NCI-H1417 (cell line): ENCODE results near the gene RILPL1.
A peak's percentile ranks its signal among the peaks of the same experiment; 100 is the strongest.
"Not testable (repeated sequence)": the region's sequence is repeated elsewhere in the genome, so short reads cannot be mapped to it uniquely, and the experiment has no call there.

ENCODE experiments used
- DNase-seq, 3 experiments: peaks; one replicate each; lab custom pipeline; 2025; lab: John Stamatoyannopoulos, UW

RILPL1 gene

GRCh38 chr12:123533672-123534643 lies at the start of gene RILPL1:
Gene RILPL1, minus strand, starts transcription at chr12:123533719. Its CDS starts 237 bp downstream, at chr12:123533482.
- peak; percentile 14 to 64 (median 62) for DNase-seq

DNA sequence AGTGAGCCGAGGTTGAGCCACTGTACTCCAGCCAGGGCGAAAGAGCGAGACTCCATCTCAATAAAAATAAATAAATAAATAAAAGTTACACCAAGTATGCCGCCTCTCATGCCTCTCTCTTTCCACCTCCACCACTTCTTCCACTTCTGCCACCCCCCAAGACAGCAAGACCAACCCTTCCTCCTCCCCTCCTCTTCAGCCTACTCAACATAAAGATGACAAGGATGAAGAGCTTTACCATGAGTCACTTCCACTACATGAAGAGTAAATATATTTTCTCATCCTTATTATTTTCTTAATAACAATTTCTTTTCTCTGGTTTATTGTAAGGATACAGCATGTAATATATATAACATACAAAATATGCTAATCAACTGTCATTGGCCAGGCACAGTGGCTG lies 47.3 kb upstream of the RILPL1 start:
- no peak for DNase-seq

DNA sequence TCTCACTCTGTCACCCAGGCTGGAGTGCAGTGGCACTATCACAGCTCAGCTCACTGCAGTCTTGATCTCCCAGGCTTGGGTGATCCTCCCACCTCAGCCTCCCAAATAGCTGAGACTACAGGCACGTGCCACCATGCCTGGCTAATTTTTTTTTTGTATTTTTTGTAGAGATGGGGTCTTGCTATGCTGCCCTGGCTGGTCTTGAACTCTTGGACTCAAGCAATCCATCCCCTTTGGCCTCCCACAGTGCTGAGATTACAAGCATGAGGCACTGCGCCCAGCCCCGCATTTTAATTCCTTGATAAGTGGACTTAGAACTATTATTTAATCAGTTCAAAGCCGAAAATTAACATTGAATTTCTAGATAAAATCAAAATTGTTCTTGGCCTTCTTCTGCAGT lies 45.3 kb upstream of the RILPL1 start:
- not testable (repeated sequence) for DNase-seq

GRCh38 chr12:123578243-123578642 lies 44.7 kb upstream of the RILPL1 start:
- no peak for DNase-seq

DNA sequence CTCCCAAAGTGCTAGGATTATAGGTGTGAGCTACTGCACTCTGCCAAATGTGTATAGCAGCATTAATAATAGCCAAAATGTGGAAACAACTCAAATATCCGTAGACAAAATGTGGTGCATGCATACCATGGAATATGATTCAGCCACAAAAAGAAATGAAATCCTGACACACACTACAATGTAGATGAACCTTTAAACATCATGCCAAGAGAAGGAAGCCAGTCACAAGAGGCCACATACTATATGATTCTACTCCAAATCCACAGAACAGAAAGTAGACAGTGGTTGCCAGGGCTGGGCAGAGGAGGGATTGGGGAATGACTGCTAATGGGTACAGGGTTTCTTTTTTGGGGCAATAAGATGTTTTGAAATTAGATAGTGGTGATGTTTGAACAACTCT lies 43.1 kb upstream of the RILPL1 start:
- no peak for DNase-seq

DNA sequence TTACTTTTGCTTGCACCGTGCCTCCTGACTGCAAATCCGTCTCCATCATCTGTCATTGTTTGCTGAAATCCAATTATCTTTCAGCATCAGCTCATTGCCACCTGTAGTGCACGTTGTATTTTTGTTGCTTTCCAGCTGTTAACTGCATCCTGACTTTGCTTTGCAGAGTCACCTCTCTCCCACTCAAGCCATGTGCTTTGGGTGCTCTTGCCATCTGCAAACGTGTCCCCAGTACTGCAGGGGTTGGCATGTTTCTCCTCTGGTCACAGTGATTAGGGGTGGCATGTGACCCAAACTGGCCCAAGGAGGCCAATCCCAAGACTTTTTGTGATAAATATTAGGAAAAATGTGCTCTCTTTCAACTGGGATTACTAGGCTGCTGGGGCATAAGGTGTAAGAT lies 40.4 kb upstream of the RILPL1 start:
- no peak for DNase-seq

DNA sequence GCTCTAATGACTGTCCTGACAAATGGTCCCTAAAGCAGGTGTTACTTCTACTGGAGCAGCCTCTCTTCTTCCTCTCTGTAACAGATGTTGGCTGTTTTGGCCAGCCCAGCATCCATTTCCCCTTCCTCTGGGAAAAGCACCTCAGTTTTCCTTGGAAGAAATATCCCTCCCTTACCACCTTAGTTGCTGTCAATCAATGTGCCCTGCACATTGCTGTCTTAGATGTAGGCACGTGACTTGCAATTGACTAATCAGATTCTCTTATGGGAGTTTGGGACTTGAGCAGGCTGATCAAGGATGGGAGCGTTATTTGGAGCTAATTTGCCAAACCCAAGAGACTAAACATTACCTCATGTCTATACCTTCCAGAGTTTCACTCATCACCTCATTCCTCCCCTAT lies 38.9 kb upstream of the RILPL1 start:
- DNase-seq, result no peak

DNA sequence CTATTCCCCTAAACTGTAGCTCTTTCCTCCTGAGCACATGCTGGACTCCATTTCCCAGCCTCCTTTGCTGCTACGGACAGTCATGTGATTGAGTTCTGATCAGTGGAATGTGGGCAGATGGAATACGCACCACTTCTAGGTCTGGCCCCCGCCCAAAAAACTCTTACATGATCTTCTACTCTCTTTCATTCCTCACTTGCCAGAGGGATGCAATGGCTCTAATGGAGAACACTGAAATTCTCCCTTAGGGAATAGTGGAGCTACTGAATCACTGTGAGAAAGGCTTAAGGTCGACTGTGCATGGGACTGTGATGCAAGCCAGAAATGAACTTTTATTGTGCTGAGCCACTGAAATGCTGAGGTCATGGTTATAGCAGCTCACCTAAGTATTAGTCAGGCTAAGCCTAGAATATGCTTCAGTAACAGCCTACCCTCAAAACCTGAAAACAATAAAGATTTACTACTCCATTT lies 37.9 kb upstream of the RILPL1 start:
- peak in 1 of 3 experiments; percentile 9 for DNase-seq

DNA sequence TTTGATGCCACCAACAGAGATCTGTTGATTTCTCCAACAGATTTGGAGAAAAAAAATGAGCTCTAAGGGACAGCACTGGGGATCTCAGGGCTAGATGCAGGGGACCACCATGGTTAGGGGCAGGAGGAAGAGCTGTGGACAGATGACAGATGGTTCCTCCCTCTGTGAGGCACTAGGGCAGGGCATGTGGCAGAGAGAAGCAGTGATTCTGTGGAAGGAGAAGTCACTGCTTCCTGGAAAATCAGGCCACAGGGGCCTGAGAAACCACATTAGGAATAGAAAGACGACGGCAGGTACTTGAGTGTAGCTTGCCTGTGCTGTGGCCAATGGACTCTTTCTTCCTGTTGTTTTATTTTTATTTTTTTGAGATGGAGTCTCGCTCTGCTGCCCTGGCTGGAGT lies 25.9 kb upstream of the RILPL1 start:
- DNase-seq, result no peak

DNA sequence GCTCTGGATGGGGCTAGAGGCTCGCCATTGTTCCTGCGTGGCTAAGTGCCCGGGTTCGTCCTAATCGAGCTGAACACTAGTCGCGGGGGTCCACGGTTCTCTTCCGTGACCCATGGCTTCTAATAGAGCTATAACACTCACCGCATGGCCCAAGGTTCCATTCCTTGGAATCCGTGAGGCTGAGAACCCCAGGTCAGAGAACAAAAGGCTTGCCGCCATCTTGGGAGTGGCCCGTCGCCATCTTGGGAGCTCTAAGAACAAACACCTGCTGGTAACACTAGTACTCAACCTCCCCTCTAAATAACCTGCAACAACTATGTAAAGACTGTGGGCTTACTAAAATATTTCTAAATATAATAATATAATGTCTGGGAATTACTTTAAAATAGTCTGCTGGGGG lies 25.0 kb upstream of the RILPL1 start:
- not testable (repeated sequence) for DNase-seq

- not testable (repeated sequence) for DNase-seq
Measured at GRCh38 chr12:123554843-123555242, 21.3 kb upstream of the RILPL1 start.

DNA sequence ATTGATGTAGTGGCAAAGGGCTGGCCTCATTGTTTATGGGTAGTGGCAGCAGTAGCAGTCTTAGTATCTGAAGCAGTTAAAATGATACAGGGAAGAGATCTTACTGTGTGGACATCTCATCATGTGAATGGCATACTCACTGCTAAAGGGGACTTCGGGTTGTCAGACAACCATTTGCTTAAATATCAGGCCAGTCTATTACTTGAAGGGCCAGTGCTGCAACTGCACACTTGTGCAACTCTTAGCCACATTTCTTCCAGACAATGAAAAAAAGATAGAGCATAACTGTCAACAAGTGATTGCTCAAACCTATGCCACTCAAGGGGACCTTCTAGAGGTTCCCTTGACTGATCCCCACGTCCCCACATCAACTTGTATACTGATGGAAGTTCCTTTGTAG lies 20.6 kb upstream of the RILPL1 start:
- DNase-seq, result not testable (repeated sequence)

DNA sequence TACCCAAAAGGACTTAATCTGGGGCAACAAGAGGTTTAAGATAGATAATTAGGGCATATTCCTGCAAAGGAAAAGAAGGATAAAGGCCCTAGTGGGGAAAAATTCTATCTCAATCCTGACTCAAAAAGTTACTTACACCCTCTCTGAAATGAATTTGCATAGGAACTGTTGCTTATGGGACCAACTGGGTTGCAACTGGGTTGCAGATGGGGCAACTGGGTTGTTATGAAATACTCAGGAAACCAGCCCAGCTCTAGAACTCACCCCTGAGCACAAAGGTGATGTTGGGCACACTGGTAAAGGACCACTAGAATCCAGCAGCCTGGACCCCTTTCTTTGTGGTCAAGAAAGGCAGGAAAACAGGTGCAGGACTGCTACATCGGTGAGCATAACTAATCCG lies 17.2 kb upstream of the RILPL1 start:
- DNase-seq, result no peak

GRCh38 chr12:123548107-123548506 lies 14.6 kb upstream of the RILPL1 start:
- no peak for DNase-seq

GRCh38 chr12:123546281-123546680 lies 12.8 kb upstream of the RILPL1 start:
- no peak for DNase-seq

DNA sequence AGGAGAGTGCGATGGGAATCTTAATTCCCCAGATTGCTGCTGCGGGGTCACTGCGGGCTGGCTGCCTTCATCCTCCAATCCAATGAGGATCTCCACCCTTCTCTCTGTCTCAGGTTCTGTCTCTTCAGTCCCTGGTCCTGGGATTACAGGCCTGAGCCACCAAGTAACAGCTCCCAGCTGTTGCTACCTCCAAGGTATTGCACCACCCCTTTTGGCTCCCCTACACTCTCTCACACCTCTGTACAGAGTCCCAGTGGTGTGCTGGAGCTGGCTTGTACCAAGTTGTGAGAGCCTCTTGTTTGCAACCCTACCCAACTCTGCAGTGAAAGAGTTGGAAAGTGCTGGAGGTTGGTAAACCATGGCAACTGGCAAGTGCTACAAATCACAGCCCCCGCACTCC lies 10.0 kb upstream of the RILPL1 start:
- DNase-seq, result no peak

DNA sequence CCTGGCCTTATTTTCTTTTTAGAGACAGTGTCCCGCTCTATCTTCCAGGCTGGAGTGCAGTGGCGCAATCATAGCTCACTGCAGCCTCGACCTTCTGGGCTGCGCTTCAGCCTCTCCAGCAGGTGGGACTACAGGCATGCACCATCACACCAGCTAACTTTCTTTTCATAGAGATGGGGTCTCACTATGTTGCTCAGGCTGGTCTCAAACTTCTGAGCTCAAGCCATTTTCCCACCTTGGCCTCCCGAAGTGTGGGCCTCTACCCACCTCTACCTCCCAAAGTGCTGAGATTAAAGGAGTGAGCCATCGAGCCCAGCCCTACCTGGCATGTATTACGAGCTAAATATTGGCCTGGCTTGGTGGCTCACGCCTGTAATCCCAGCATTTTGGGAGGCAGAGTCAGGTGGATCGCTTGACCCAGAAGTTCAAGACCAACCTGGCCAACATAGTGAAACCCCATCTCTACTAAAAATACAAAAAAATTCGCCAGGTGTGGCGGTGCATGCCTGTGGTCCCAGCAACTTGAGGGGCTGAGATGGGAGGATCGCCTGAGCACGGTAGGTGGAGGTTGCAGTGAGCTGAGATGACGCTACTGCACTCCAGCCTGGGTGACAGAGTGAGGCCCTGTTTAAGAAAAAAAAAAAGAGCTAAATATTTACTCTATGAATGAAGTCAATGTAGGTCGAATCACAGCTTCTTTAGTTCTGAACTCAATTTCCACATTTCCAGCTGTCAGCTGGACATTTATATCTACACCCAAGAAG lies 7.6 kb upstream of the RILPL1 start:
- no peak for DNase-seq

- not testable (repeated sequence) for DNase-seq
Measured at GRCh38 chr12:123535952-123536351, 2.4 kb upstream of the RILPL1 start.

DNA sequence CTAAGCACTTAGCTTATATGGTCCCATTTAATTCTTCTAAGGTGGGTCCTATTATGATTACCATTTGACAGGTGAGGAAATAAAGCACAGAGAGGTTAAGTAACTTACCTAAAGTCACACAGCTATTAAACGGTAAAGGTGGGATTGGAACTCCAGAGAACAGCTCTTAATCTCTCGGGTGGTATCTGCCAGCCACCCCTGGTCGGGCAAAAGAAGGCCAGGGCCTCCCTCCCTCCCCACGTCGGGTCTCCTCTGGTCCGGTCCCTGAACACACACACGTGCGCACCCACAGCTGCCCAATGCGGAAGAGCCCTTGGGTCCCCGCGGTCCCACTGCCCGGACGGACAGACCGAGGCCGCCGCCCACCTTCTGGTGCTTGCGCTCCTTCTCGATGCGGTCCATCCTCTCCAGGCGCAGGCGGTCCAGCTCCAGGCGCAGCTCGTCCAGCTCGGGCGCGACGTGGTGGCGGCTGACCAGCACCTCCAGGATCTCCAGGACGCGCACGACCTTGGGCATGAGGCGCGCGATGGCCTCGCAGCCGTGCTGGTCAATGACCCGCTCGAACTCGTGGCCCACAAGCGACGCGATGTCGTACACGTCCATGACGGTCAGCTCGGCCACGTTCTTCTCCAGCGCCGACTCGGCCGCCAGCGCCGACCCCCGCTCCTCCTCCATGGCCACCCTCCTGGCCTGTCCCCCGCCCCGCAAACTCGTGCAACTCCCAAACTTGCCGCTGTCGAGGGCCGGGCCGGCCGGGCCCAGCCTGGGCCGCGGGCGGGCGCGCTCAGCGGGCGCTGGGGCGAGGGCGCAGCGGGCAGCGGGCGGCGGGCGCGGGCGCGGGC lies 490 bp downstream of the RILPL1 start:
- peak in 2 of 3 experiments; percentile 48 to 53 for DNase-seq

- DNase-seq, result no peak
Measured at GRCh38 chr12:123532019-123532418, 1.5 kb downstream of the RILPL1 start.

DNA sequence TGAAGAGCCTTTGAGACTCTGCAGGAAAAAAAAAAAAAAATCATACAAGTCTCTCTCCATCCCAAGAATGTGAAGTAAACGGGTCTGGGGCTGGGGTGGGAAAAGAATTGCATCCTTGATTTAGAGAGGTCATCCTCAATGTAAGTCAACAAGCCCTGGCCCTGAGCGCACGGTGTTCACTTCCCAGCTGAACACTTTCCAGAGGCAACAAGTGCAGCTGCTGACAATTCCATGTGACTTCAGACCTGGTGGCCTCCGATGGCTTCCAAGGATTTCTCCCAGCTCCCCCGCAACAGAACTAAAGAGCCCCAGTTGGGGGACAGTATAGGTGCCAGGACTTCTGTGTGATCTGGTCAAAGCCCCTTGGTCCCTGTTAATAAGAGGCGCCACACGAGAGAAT lies 2.4 kb downstream of the RILPL1 start:
- DNase-seq, result no peak

DNA sequence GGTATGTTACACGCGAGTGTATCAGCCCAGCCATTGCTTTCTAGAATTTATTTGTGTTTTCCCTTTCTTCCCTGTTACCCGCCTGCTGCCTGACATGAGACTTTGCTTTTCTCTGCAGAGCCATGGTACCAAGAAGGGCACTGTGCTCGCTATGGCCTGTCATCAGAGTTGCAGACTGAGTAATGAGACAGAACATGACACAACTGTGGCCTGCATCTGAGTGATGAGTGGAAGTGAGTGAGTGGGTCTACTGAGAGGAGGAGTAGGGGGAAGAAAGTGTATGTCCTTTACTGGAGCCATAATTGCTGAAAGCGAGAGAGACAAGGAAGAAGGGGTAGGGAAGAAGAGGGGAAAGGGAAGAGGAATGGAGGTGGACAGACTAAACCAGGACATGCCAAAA lies 2.9 kb downstream of the RILPL1 start:
- no peak for DNase-seq
